Measurements from ENCODE around the gene UPP2. TPM values are rescaled to one million over a fixed set of nuclear protein-coding genes. Genes with fewer than 3 reads are reported as not detected.

The UPP2 gene
- total RNA-seq, 1 experiment from 2014 or later, result not detected

DNA sequence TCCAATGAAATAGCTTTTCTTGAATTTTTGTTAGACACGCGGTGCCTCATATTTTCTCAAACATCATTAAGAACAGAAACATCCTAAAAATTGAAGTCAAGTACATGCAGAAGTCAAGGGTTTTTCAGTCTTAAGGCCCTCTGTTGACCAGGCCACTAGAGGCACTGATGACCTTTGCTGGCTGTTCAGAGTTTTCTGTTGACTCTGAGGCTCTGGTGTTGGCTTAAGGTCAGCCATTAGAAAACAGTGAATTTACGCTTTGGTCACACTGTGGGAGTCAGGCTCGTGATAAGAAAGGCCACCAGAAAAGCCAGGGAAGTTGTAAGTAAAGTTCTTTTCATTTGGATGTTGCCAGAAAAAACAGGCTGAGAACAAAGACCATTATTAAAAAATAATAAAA lies 5.8 kb upstream of the UPP2 start:
- POLR2A ChIA-PET (ENCODE audit: unreplicated experiment), result no interaction called here
- CTCF ChIA-PET, result no interaction called here
- DNase-seq, result no peak

DNA sequence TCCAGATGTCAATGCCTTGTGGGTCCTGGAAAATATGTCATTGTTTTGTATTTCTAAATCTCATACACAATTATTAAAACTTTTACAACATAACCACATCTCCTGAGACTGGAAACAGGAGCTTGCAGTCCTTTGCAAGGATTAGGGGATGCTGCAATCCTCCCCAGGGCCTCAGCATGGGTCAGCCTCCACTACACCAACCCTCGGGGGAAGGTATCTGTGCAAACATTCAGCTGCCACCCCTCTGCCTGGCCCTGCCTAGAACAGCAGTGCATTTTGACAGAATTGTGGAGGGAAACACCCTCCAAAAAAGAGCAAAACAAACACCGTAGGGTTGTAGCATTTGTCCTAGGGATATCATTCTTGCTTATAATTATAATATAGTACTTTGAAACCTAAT lies 4.2 kb upstream of the UPP2 start:
- Histone ChIP-seq H3K4me2 (no peak overlapping the region), H3K4me3 (no peak overlapping the region), H4K20me1 (ENCODE audit: insufficient read depth) (no peaks in the 10 kb centered on the region), H3F3A (ENCODE audit: insufficient read depth, low read depth) (no peaks in the 10 kb centered on the region), H3K9me2 (ENCODE audit: insufficient read depth) (no peaks in the 10 kb centered on the region), H3K27ac (no peak overlapping the region), H3K4me1 (replicated peaks; ENCODE audit: insufficient read depth) (0 out of 2 replicates have a peak, but pooled peaks cover 9% of the 10 kb centered on the region), H3K36me3 (ENCODE audit: low read depth) (no peaks in the 10 kb centered on the region), H3K79me2 (ENCODE audit: low read depth) (no peaks in the 10 kb centered on the region), H2AFZ (no peak overlapping the region), H3K9me3 (ENCODE audit: insufficient read depth, low read depth) (no peaks in the 10 kb centered on the region), H3K27me3 (ENCODE audit: insufficient read depth, low read depth) (no peaks in the 10 kb centered on the region)
- no peak for DNase-seq
- CTCF ChIA-PET, result no interaction called here
- intact Hi-C loops (cut with micrococcal nuclease; ENCODE audit: unreplicated experiment), result no loop called here
- POLR2A ChIA-PET (ENCODE audit: unreplicated experiment), result no interaction called here
- BruUV-seq (replicated peaks), result no TSS peak
- TF ChIP-seq, protein P1, sequence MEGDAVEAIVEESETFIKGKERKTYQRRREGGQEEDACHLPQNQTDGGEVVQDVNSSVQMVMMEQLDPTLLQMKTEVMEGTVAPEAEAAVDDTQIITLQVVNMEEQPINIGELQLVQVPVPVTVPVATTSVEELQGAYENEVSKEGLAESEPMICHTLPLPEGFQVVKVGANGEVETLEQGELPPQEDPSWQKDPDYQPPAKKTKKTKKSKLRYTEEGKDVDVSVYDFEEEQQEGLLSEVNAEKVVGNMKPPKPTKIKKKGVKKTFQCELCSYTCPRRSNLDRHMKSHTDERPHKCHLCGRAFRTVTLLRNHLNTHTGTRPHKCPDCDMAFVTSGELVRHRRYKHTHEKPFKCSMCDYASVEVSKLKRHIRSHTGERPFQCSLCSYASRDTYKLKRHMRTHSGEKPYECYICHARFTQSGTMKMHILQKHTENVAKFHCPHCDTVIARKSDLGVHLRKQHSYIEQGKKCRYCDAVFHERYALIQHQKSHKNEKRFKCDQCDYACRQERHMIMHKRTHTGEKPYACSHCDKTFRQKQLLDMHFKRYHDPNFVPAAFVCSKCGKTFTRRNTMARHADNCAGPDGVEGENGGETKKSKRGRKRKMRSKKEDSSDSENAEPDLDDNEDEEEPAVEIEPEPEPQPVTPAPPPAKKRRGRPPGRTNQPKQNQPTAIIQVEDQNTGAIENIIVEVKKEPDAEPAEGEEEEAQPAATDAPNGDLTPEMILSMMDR (conservative IDR thresholded peaks at IDR 0.05), result no peak
- TF ChIP-seq EZH2 (IDR thresholded peaks at IDR 0.05; ENCODE audit: low read depth), result no peak

More for the DNA sequence above, 5.8 kb upstream of the UPP2 start:
- H3K9me2 ChIP-seq (ENCODE audit: insufficient read depth), result no peaks in the 10 kb centered on the region
- no peaks in the 10 kb centered on the region for H4K20me1 ChIP-seq (ENCODE audit: insufficient read depth)
- no peak overlapping the region for H3K4me2 ChIP-seq
- TF ChIP-seq, protein P1 (conservative IDR thresholded peaks at IDR 0.05), result no peak
- TF ChIP-seq EZH2 (IDR thresholded peaks at IDR 0.05; ENCODE audit: low read depth), result no peak
- no peak overlapping the region for H3K4me3 ChIP-seq
- H3K9me3 ChIP-seq (ENCODE audit: insufficient read depth, low read depth), result no peaks in the 10 kb centered on the region
- intact Hi-C loops (cut with micrococcal nuclease; ENCODE audit: unreplicated experiment), result no loop called here
- H2AFZ ChIP-seq, result no peak overlapping the region
- H3K36me3 ChIP-seq (ENCODE audit: low read depth), result no peaks in the 10 kb centered on the region
- no TSS peak for BruUV-seq (replicated peaks)
- no peak overlapping the region for H3K27ac ChIP-seq
- H3K4me1 ChIP-seq (replicated peaks; ENCODE audit: insufficient read depth), result 0 out of 2 replicates have a peak, but pooled peaks cover 9% of the 10 kb centered on the region
- no peaks in the 10 kb centered on the region for H3K27me3 ChIP-seq (ENCODE audit: insufficient read depth, low read depth)
- H3K79me2 ChIP-seq (ENCODE audit: low read depth), result no peaks in the 10 kb centered on the region
- no peaks in the 10 kb centered on the region for H3F3A ChIP-seq (ENCODE audit: insufficient read depth, low read depth)

DNA sequence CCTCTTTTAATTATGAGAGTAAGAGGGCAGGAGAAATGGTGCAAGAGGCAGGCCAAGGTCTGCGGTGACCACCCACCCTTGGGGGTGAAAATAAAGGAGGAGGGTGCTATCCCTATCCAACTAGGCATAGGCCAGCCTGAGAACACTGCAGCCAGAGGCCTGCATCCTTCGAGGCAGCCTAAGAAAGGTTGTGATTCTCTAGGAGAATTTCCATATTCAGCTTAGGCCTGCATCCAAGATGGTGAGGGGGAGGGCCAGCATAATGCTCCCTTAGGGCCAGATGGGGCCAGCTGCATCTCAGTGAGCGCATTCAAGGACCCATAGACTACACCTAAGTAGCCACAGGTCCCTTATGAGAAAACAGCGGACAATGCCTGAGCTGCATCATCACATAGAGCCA lies 3.5 kb upstream of the UPP2 start:
- Histone ChIP-seq H3F3A (ENCODE audit: insufficient read depth, low read depth) (no peaks in the 10 kb centered on the region), H3K4me3 (no peak overlapping the region), H2AFZ (no peak overlapping the region), H3K4me2 (no peak overlapping the region), H3K9me3 (ENCODE audit: insufficient read depth, low read depth) (no peaks in the 10 kb centered on the region), H3K27ac (no peak overlapping the region), H3K27me3 (ENCODE audit: insufficient read depth, low read depth) (no peaks in the 10 kb centered on the region), H3K4me1 (replicated peaks; ENCODE audit: insufficient read depth) (0 out of 2 replicates have a peak, but pooled peaks cover 9% of the 10 kb centered on the region), H3K9me2 (ENCODE audit: insufficient read depth) (no peaks in the 10 kb centered on the region), H3K36me3 (ENCODE audit: low read depth) (no peaks in the 10 kb centered on the region), H4K20me1 (ENCODE audit: insufficient read depth) (no peaks in the 10 kb centered on the region), H3K79me2 (ENCODE audit: low read depth) (no peaks in the 10 kb centered on the region)
- POLR2A ChIA-PET (ENCODE audit: unreplicated experiment), result no interaction called here
- BruUV-seq (replicated peaks), result no TSS peak
- TF ChIP-seq, protein P1 (conservative IDR thresholded peaks at IDR 0.05), result no peak
- intact Hi-C loops (cut with micrococcal nuclease; ENCODE audit: unreplicated experiment), result no loop called here
- CTCF ChIA-PET, result no interaction called here
- no peak for DNase-seq
